ENCODE results near the gene EFNA3.
A peak's percentile ranks its signal among the peaks of the same experiment; 100 is the strongest.

GRCh38 chr1:155061381-155062150 lies 17.1 kb upstream of the EFNA3 start:
- no peak for TF ChIP-seq CEBPZ (IDR thresholded peaks at IDR 0.05; ENCODE audit: borderline replicate concordance, low read depth, low read length)
- no peak for TF ChIP-seq PHF8 (IDR thresholded peaks at IDR 0.05; ENCODE audit: borderline replicate concordance, low read length)
- TF ChIP-seq USF2 (CRISPR knock-in tag; IDR thresholded peaks at IDR 0.05): no peak
- peak; percentile 72 for TF ChIP-seq ZBTB33 (CRISPR knock-in tag; IDR thresholded peaks at IDR 0.05)
- no peak for TF ChIP-seq EZH2 (IDR thresholded peaks at IDR 0.05; ENCODE audit: borderline replicate concordance, low read depth, low read length)
- TF ChIP-seq CUX1 (CRISPR knock-in tag; IDR thresholded peaks at IDR 0.05): no peak
- TF ChIP-seq ZNF41 (CRISPR knock-in tag; conservative IDR thresholded peaks at IDR 0.05): no peak
- TF ChIP-seq CHD2 (IDR thresholded peaks at IDR 0.05; ENCODE audit: low read depth, low read length): no peak
- no peak for TF ChIP-seq ZNF23 (CRISPR knock-in tag; IDR thresholded peaks at IDR 0.05)
- no peak for TF ChIP-seq MAFK (IDR thresholded peaks at IDR 0.05; ENCODE audit: low read length)
- 0 out of 2 replicates have a peak, but pooled peaks have one; percentile 7 for TF ChIP-seq SPI1 (IDR thresholded peaks at IDR 0.05; ENCODE audit: borderline replicate concordance, low read depth, low read length)
- TF ChIP-seq TEAD1 (CRISPR knock-in tag; IDR thresholded peaks at IDR 0.05): peak in 1 of 2 experiments; percentile 51; a peak in 1 of 4 replicates
